RCC 7860 (cell line): ENCODE measurements around the gene SMCO1.
"Not testable (repeated sequence)": the region's sequence is repeated elsewhere in the genome, so short reads cannot be mapped to it uniquely, and the experiment has no call there.

Experiments used
- DNase-seq: peaks from one replicate; pipeline ENCODE4 v3.0.0-alpha.2; 2015; ENCODE audit warnings: low spot score
- FAIRE-seq: peaks from 2 replicates; lab custom pipeline; 2012; peaks lifted over from hg19 to GRCh38; lab: Jason Lieb, UNC

The SMCO1 gene, protein sequence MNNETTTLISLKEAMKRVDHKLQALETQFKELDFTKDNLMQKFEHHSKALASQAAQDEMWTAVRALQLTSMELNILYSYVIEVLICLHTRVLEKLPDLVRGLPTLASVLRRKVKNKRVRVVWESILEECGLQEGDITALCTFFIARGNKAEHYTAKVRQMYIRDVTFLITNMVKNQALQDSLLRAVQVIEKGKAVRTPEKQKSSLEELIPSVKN

DNA sequence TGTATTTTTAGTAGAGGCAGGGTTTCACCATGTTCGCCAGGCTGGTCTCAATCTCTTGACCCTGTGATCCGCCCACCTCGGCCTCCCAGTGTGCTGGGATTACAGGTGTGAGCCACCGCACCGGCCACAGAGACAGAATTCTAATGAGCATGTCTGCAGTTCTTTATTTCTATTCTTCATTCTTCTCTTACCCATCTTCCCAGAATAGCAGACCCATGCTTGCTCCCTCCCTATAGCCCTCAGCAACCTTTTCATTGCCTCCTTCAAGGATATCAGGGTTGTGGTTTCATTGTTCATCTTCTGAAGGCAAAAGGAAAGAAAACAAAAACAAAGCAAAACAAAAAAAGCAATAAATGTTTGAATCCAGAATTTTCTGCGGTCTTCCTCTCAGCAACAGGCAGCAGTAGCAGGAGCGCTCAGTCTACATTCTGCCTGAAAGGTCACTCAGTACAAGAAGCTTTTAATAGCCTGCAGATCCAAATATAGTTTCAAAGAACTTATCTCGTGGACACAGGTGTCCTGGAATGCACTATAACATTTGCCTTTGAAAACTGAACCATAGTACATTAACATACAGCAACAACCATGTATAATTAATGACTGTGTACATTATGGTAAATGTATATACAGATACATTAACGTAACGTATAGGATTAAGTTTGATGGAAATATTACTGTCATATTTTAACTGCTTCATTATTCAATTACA is at the start of gene SMCO1:
Gene SMCO1, minus strand, starts transcription at position 434 of the 709 bp plus-strand sequence. Its CDS starts 137 bp downstream, at position 297.
- FAIRE-seq, result no peak

DNA sequence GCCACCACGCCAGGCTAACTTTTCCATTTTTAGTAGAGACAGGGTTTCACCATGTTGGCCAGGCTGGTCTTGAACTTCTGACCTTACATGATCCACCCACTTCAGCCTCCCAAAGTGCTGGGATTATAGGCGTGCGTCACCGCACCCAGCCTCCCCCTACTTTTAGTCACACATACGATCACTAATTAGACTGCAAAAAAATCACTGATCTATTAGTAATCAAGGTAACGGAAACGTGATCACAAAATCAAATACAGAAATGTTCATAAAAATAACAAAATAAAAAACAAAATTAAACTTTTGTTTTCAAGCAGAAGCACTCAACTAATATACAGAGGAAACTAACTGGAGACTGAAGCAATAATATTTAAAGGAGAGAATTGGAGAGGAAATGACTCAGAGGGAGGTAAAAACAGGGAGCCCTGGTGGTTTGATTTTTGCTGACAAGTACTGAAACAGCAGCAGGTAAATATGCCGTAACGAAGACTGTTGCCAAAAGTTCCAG is 48.6 kb upstream of the SMCO1 start:
- FAIRE-seq, result peak; percentile 67
- peak; percentile 63 for DNase-seq

More for the DNA sequence above, at the start of gene SMCO1:
- DNase-seq, result no peak

DNA sequence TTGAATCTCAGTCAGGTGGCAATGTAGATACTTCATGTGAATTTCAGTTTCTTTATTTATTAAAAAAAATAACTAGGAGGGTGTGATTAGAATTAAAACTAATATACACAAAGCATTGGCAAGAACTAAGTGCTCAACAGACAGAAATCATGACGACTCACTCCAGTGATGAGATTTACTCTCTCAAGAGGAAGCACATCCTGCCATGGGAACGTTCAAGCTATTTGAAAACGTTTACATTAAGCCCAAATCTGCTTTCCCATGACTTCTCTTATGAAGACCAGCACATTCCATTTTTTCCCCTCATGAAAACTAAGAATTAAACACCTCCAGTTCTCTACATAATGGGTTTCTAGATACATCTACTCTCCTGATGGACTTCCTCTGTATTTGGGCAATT is 44.7 kb upstream of the SMCO1 start:
- DNase-seq (no peak), FAIRE-seq (no peak)

DNA sequence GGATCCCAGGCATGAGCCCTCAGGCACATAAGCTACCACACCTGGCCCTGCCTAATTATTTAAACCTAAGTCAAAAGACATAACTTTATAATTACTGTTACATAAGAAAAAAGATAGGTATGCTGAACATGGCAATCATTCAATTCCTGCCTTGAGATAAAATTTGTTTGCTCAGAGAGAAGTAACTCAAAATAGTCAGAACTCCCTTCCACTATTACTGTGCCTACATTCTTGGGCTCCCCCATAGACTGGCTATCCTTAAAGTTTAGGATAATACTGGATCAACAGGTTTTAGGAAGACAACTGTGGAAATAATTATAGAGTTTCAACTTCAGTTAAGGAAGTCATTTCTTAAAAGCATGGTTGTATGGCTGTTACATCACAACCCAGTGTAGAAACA is 43.3 kb upstream of the SMCO1 start:
- no peak for FAIRE-seq
- no peak for DNase-seq

DNA sequence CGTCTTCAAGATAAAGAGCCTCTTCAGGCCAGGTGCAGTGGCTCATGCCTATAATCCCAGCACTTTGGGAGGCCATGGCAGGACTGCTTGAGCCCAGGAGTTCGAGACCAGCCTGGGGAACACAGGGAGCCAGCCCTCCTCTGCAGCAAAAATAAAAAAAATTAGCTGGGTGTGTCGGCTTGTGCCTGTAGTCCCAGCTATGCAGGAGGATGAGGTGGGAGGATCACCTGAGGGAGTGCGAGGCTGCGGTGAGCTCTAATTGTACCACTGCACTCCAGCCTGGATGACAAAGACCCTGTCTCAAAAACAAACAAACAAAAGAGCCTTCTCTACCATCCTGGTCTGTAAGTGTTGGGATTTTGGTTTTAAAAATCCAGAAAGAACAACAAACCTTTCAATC is 42.1 kb upstream of the SMCO1 start:
- no peak for DNase-seq
- FAIRE-seq, result no peak

DNA sequence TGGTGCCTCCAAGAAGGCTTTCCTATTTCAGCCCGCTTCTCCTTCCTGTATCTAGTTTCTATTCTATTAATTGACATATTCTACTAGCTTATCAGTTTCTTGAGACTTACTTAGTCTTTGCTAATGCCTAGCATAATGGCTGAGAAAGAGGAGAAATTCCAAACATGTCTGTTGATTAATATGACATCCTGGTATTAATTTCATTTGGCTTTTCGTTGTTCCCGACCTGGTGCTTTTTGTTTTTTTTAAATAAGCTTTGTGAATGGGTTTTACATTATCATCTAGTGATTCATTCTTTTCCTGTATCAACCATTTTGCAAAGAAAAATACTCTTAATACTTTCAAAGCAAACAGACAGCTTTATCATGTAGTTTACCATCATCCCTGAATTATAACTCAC is 40.1 kb upstream of the SMCO1 start:
- FAIRE-seq, result no peak

DNA sequence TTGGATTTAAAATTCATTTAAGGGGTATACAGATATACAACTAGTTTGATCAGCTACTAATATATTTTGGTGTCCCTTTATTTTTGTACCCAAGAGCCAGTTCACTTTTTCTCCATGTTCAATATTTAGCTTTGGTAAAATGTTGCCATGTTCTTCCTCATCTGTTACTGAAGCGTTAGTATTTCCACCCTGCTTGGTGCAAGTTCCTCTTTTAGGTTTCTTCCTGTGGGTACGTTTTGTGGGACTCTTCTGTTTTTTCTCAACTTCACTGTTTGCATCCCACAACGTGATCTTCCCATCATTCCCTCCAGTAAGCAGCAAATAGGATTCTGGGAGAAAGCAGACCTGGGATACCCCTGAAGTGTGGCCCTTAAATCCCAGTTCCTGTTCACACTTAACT is 39.1 kb upstream of the SMCO1 start:
- no peak for DNase-seq
- no peak for FAIRE-seq

More for the DNA sequence above, 40.1 kb upstream of the SMCO1 start:
- DNase-seq, result no peak

DNA sequence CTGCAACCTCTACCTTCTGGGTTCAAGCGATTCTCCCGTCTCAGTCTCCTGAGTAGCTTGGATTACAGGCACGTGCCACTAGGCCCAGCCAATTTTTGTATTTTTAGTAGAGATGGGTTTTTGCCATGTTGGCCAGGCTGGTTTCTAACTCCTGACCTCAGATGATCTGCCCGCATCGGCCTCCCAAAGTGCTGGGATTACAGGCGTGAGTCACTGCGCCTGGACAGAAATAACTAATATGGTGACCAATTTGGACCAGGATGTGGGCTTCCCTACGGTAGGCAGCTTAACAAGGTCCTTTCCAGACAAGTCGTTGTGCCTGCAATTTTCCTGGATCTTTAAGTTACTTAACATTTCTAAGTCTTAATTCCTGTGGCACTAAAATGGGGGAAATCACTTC is 38.4 kb upstream of the SMCO1 start:
- no peak for FAIRE-seq
- DNase-seq, result no peak

DNA sequence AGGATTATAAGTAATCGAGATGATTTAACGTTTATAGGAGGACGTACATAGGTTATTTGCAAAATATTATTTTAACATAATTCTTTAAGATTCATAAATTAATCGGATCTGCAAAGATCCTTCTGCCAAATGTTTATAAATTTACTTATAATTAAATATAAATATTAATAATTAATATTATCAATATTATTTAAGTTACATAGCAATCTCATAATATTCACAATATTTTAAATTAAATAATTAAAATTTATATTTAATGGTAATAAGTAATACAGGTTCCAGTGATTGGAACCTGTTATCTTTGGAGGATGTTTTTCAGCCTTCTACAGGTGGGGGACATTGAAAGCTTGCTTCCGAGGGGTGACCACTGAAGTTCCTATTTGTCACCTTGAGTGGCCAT is 37.1 kb upstream of the SMCO1 start:
- FAIRE-seq (peak; percentile 70), DNase-seq (no peak)

DNA sequence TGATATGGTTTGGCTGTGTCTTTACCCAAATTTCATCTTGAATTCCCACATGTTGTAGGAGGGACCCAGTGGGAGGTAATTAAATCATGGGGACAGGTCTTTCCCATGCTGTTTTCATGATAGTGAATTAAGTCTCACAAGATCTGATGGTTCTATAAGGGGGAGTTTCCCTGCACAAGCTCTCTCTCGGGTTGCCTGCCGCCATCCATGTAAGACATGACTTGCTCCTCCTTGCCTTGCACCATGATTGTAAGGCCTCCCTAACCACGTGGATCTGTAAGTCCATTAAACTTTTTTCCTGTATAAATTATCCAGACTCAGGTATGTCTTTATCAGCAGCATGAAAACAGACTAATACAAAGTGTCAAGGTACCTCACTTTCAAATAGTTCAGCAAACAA is 35.0 kb upstream of the SMCO1 start:
- DNase-seq, FAIRE-seq: not testable (repeated sequence)

DNA sequence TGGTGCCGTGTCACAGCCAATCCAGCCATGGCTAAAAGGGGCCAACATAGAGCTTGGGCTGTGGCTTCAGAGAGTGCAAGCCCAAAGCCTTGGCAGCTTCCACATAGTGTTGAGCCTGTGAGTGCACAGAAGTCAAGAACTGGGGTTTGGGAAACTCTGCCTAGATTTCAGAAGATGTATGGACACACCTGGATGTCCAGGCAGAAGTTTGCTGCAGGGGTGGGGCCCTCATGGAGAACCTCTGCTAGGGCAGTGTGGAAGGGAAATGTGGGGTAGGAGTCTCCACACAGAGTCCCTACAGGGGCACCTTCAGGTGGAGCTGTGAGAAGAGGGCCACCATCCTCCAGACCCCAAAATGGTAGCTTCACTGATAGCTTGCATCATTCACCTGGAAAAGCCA is 34.2 kb upstream of the SMCO1 start:
- FAIRE-seq, DNase-seq: not testable (repeated sequence)

DNA sequence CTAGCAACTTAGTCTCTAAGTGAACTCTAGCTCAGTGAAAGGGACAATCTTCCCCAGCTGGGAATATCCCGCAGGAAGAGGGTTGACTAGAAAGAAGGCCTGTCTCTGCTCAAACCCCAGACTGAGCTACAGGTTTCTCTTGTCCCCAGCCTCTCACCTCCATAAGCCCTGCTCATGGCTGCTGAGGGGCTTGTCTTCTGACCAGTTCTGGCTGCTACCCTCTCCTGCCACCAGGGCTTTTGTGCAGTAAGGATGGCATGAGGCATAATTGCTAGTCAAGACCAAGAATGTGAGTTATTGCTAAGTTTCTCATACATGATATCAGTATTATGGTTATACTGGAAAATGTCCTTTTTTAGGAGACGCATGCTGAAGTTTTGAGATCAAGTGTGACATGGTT is 31.9 kb upstream of the SMCO1 start:
- FAIRE-seq (no peak), DNase-seq (no peak)

DNA sequence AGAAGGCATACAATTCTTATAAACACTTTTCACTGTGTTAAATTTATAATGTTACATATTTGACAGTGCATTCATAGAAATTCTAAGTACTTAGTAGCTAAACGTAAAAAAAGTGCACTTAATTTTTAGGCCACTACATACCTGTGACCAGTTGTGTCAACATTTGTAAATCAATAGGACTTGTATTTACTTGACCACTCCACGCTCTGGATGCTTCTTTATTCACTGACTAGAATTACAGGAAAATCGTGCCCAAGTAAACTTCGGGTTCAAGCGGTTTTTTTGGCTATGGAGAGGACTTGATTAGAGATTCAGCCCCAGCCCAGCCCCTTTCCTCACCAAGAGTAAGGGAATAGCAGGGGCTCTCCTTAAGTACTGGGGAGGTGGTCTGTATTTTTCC is 31.4 kb upstream of the SMCO1 start:
- DNase-seq (no peak), FAIRE-seq (no peak)

DNA sequence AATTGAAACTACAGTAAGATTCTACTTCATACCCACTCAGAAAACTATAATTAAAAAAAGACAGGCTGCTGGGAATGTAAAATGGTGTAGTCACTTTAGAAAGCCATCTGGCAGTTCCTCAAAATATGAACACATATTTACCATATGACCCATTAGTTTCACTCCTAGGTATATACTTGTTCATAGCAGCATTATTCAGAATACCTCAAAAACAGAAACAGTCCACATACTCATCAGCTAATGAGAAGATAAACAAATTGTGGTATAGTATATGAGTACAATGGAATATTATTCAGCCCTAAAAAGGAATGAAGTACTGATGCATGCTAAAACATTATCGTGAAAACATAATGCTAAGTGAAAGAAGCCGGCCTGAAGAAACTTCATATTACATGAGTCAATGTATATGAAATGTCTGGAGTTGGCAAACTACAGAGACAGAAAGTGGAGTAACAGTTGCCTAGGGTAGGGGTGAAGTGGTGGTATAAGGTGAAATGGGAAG is 29.4 kb upstream of the SMCO1 start:
- no peak for FAIRE-seq
- DNase-seq, result no peak

DNA sequence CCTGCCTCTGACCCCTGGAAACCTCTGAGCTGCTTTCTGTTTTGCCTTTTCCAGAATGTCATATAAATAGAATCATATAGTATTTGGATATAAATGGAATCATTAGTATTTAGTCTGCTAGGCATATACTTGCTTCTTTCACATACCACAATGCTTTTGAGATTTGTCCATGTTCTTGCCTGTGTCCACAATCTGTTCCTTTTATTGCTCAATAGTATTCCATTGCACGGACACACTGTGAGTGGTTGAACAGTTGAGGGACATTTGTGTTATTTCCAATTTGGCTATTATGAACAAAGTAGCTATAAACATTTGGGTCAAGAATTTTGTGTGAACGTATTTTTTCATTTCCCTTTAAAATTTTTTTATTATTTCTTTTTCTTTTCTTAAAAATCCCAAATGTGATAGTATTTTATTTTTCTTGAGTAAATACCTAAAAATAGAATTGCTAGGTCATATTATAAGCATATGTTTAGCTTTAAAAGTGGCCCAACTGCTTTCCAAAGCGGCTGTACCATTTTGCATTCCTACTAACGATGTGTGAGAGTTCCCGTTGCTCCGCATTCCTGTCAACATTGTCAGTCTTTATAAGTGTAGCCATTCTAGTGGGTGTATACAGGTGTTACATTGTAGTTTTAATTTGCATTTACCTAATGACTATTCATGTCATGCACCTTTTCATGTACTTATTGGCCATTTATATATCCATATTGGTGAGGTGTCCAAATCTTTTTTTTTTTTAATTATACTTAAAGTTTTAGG is 26.7 kb upstream of the SMCO1 start:
- FAIRE-seq, result no peak
- DNase-seq, result no peak

DNA sequence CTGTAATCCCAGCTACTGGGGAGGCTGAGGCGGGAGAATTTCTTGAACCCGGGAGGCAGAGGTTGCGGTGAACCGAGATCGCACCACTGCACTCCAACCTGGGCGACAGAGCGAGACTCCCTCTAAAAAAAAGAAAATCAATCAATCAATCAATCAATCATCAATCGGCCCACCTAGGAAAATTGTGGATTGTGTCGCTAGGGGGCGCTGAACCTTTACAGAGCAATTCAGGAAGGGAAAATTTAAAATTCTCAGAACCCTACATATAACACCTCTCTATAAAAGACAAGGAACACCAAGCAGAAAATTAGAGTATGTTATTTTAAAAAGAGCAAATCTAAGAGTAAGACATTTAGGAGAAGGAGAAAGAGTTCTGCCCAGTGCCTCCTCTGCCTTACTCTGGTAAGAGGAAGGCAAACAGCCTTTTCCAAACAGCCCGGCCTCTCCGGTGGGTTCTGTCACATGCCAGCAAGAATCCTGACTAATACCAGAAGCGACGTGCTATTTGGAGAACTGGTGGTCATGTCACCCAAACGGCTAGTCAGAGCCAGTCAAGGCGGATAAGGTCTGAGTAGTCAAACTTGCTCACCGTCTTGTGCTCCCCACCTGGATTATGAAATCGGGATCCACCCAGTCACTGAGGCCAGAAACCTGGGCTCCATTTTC is 22.3 kb upstream of the SMCO1 start:
- DNase-seq, result no peak
- FAIRE-seq, result no peak

DNA sequence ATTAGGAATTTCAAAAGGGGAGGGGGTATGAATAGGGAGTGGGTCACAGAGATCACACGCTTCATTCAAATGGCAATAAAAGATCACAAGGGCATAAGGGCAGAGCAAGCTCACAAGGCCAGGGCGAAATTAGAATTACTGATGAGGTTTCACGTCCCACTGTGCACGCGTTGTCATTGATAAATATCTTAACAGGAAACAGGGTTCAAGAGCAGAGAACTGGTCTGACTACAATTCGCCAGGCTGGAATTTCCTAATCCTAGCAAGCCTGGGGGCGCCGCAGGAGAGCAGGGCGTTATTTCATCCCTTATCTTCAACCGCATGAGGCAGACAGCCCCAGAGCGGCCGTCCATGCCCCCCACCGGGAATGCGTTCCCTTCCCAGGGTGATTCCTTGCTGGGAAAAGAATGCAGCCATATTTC is 18.1 kb upstream of the SMCO1 start:
- DNase-seq (no peak), FAIRE-seq (no peak)

DNA sequence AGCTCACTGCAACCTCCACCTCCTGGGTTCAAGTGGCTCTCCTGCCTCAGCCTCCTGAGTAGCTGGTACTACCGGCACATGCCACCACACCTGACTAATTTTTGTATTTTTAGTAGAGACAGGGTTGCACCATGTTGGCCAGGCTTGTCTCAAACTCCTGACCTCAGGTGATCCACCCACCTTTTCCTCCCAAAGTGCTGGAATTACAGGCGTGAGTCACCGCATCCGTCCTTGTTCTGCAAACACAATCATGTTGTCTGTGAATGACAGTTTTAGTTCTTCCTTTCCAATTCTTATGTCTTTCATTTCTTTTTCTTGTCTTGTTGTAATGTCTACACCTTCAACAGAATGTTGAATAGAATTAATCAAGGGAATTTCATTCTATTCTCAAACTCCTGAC is 16.3 kb upstream of the SMCO1 start:
- DNase-seq (no peak), FAIRE-seq (no peak)

DNA sequence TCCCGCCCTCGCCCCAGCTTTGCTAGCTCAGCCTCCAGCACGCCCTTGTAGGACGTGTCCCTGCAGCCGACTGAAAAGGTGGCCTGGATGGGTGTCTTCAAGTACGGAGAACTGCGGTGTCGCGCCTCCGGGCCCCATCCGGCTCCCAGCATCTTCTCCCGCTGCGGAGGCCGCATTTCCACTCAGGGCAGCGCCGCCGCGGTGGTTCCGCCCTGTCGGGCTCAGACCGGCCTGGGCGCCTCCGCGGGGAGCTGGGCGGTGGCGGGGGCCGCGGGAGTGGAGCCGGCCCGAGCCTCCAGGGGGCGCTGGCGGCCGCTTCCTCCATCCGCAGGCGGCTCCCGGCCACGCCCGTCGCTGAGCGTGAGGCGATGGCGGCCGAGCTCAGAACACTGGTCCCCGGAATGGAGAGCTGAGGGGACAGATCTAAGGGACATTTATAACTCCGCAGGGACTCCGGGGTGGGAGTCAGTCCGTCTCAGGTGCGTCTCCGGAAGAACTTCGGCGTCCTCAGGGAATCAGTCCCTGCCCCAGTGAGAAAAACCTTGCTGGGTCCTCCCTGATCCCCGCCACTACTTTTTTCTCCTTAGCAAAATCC is 13.6 kb upstream of the SMCO1 start:
- no peak for DNase-seq
- FAIRE-seq, result no peak

DNA sequence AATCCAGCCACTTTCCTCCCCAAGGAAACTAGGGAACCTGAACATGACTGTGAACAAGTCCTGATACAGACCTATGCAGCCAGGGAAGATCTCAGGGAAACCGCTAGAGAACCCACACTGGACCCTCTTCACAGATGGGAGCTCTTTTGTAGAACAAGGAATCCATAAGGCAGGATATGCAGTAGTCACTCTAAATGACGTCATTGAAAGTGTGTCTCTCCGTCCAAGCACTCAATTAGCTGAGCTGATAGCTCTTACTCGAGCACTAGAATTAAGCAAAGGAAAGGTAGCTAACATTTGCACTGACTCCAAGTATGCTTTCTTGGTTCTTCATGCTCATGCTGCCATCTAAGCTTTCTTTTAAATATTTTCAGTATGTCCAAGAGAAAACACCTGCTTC is 10.0 kb upstream of the SMCO1 start:
- FAIRE-seq, result no peak
- DNase-seq, result no peak

DNA sequence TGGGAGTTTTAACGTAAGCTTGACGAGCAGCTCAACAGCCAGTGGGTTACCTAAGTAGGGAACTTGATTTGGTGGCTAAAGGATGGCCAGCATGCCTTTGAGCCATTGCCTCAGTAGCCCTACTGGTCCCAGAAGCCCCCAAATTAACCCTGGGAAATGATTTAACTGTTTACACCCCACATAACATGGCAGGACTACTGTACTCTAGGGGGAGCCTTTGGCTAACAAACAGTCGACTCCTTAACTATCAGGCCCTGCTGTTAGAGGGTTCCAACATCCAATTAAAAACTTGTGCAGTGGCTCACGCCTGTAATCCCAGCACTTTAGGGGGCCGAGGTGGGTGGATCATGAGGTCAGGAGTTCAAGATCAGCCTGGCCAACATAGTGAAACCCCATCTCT is 9.4 kb upstream of the SMCO1 start:
- no peak for FAIRE-seq
- no peak for DNase-seq
